ENCODE results near the gene B4GALNT3. TPM values are rescaled to one million over a fixed set of nuclear protein-coding genes. Genes with fewer than 3 reads are reported as not detected.

B4GALNT3 gene
- total RNA-seq, 1 experiment from 2014 or later: 0.06 TPM

DNA sequence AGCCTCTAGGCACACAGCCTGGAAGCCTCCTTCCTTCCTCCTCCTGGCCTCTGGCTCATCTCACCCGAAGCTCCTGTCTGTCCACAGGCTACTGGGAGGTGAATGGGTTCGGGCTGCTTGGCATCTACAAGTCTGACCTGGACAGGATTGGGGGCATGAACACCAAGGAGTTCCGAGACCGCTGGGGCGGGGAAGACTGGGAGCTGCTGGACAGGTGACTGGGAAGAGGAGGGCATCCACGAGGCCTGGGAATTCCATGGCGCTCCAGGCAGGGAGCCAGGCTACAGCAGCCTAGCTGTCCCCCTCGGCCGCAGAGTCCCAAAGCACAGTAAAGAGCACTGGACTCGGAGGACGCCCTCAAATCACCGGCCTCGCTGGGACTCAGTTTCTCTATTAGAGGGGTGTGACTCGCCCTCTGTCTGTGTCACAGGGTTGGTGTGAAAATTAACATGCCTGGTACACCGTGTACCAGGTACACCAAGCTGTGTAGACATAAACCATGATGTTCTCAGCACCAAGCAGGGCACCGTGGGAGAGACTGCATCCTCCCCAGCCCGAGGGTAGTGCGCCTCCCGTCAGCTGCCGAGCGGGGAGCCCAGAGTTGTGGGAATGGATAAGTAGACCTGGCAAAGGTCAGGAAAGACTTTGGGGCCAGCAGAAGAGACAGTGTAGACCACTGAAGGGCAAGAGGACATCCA is 99.6 kb downstream of the B4GALNT3 start:
- DNase-seq (ENCODE audit: low read depth): no peak

DNA sequence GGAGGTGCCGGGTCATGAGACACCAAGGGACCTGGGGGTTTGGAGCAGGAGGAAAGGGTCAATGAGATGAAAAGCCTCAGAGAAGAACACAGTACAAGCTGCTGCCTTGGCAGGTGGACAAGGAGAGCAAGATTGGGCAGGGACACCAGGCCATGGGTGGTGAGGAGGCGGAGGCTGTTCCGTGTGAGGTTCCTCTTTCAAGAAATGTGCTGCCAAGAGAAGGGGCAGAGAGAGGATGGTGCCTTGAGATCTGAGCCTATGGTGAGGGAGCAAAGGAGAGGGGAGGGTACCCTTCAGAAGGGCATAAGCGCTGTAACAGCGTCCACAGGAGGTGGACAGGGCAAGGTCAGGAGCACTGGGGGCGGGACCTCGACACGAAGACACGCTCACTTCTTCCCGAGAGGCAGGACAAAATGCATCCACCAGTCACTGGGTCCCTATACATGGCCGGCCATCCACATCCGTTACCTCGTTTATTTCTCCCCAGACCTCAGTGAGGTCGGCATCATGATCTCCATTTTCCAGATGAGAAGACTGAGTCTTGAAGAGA is 100.2 kb downstream of the B4GALNT3 start:
- no peak for DNase-seq (ENCODE audit: low read depth)

DNA sequence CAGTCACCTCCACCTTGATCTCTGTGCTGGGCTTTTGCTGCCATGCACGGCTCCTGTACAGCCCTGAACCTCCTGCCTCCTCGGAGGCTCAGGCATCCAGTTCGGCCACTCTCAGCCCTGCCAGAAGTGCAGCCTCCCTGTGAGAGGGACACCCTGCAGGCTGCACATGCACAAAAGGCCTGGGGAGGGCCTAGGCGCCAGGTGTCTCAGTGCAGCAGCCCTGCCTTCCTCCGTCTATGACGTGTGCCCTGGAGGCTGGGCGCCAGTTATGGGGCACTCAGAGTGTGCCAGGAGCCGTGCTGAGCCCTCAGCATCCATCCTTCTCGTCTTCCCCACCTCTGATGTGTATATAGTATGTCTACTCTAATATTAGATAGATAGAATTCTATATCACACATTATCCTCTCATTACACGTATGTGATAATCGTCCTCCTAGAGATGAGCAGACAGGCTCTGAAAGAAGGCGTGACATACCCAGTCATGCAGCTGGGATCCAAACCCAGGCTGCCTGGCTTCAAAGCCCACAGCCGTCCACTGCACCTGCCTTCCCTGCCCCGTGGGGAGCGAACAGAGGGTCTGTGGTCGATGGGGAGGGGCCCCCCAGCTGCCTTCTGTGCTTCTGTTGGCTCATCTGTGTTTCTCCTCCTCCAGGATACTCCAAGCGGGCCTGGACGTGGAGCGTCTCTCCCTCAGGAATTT is 101.1 kb downstream of the B4GALNT3 start:
- no peak for DNase-seq (ENCODE audit: low read depth)

DNA sequence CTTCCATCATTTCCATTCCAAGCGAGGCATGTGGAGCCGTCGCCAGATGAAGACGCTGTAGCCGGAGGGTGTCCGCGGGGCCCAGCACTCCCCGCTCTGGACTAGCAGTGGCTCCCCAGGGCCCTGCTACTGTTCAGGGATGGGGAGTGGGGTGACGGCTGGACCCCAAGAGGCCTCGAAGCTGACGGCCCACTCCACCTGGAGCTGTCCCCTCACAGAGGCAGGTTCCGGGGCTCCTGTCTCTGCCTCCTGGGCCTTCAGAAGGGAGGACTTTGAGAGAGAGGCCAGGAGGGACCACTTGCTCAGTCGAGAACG is 101.6 kb downstream of the B4GALNT3 start:
- no peak for DNase-seq (ENCODE audit: low read depth)

DNA sequence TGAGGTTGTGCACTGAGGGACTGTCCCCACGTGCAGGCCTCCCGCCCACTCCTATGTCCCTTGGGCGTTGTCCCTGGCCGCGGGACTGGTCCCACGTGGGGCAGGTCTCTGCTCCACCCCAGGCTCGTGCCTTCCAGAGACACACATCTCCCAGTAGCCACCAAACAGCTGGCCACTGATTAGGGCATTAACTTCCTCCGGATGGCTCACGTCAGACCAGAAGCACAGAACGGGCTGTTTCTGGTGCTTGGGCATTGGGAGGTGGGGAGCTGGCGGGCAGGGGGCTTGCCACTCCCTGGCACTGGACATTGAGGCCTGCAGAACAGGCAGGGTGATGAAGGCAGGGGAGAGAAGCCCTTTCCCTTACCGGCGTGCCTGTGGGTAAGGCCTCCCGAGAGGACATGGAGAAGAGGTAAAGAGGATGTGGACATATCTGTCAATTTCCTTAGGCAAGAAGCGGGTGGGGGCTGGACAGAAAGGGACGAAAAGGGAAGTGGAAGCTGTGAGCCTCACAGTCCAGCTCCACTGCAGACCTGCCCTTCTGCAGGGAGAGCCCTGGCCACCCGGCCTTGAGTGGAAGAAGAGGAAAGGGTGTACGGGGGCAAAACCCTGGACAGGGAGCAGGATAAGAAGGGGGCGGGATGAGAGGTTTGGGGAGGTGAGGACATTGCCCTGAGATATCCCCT is 102.3 kb downstream of the B4GALNT3 start:
- DNase-seq (ENCODE audit: low read depth): no peak

DNA sequence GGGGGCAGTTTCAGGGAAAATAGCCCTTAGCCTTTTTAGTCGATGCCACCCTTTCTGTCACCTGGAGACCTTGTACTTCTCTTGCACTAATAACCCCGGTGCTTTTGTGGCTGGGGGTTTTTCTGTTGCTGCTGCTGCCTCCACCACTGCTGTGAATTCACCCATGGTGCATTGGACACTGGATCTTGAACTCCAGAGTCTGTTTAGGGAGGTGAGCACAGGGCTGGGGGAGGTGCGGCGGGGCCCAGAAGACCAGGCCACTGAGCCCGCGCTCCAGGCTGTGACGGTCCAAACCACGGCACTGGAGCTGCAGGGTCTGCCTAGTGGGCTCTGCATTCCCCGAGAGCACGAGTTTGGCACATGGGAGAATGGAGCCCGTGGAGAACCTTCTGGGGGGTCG is 102.9 kb downstream of the B4GALNT3 start:
- no peak for DNase-seq (ENCODE audit: low read depth)

DNA sequence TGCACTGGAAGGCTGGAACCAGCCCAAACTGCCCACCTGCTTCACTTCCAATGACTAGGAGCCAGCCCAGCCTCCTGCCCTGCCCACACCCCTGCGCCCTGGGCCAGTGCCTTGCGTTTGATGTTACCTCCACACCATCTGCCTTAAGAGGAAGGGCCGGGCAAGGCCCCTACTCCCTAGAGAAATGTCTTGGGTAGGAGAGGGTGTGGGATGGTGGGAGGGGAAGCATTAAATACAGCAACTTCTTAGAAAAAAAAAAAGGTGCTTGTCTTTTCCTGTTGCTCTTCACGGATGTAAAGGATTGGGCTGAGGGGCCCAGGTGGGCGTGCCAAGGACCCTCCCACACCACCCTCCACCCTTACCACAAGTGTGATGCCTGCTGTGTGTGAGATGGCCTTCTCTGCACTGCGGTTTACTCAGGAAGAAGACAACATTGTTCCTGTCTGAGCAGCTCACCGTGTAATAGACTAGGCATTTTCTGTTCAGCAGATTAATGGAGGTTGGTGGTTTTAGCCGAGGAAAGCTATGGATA is 103.6 kb downstream of the B4GALNT3 start:
- DNase-seq (ENCODE audit: low read depth): no peak

DNA sequence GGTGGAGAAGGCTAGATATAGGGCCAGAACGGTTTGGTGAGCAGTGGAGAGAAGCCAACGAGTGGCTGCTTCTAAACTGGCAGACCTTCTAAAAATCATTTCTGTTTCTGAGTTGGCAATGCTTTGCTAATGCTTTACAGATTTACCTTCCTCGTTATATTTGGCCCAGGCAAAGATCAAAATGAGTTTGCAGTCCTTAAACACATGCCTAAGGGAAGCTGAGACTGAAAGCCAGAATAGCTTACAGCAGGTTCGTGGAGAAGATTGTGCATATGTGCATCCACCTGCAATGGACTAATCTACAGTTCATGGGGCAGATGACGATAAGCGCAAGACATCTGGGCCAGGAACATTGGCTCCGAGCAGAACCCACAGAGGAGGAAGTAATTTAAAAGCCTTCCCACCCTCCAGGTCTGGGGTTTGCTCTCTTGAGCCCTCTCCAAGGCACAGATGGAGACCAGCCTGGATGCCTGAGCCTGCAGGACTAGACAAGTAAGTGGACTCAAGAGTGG is 104.1 kb downstream of the B4GALNT3 start:
- DNase-seq (ENCODE audit: low read depth): no peak

DNA sequence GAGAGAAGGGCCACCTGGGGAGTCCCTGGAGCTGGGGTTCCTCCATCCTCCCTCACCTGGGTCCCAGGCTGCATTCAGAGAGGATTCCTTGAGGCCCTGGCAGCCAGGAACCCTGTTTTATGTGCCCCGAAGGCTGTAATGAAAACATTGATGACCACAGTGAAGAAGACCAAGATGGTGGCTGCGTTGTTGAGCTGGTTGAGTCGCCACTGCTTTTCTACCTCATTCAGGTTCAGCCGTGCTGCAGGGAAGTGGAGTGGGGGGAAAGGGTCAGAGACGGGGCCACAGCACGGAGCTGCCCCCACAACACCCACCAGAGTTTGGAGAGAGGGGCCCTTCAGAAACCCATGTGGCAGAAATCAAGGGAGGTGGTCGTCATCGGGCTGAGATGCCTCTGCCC is 105.4 kb downstream of the B4GALNT3 start:
- no peak for DNase-seq (ENCODE audit: low read depth)

DNA sequence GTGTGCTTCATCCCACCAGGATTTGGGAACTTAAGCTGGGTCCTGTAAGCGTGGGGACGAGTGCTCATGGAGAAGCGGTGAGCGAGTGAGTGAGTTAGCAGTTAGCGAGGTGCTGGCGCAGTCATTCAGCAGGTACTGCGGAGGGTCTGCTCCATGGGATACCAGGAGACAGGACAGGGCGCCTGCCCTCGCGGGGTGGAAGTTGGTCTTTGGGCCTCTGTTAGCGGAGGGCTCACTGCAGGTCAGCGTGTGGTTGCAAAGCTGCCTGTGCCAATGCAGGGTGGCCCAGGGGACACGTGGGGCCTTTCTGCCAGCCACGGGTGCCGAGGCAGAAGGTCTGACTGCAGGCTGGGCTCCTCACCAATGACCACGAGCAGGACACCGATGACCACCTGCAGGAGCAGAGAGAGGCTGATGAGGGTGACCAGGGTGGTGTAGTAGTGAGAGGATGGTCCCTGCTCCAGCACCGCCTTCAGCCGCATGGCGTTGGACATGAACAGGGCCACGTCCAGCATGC is 105.9 kb downstream of the B4GALNT3 start:
- no peak for DNase-seq (ENCODE audit: low read depth)

DNA sequence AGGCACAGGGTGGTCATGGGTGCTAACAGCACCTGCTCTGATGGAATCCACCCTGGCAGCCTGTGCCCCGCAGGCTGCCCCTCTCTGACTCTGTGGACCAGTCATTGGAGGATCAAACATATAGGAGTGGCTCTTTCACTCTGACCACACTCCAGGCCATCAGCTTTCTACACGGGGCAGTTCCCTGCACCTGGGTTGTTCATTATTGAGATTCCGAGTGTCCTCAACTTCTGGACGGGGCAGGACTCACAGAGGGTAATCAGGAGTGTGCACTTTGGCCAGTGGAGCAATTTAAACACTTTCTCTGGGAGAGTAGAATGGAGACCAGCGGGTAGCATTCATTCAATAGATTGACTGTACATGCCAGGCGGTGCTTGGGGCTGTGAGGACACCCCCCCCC is 108.7 kb downstream of the B4GALNT3 start:
- no peak for DNase-seq (ENCODE audit: low read depth)

DNA sequence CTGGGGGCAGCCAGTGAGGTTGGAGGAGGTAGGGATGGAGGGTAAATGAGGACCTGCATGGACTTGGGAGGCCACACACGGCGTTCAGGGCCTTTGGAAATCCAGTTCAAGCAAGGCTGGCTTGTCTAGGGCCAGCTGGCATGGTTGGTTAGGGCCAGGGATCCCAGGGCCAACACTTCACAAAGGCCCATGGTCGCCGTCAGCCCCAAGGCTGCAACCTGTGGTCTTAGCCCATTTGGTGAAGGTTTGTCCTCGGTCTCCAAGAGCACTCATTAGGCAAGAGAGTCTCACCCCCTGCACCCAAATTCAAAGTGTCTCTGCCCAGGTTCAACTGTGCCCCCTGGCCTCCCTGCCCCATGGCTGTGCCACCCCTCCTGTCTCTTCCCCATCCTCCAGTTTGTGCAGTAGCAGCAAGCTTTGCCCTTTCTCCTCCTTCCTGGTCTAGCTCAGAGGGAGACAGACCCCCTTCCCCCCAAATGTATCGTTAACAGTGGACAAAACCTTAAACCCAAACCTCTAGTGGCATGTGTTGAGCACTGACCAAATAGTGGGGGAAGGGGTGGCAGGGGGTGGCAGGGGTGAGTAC is 109.4 kb downstream of the B4GALNT3 start:
- DNase-seq (ENCODE audit: low read depth): no peak

DNA sequence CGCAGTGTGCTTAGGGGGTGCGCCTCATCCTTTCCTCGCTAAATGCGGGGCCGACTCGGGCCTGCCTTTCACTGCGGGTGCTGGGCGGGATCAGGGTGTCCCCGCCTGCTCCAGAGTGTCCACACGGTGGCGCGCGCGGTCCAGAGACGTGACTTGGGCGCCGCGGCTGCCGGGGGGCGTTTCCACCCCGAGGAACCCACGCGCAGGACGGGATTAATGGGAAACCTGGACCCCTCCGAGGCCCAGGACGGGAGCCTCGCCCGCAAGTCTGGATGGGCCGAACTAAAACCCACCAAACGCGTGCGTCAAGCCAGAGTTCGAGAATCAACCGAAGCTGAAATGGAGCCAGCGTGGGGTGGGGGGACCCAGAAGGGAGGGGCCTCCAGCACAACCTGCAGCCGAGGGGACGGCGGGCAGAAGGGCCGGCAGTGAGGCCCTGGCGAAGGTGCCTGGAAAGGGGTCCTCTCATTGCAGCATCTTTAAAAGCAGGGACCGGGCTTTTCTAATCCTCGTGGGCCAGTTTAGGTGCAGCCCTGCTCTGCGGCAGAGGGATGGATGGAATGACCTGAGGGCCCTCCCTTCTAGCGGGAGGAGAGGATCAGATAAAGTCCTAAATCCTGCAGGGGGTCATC is 110.2 kb downstream of the B4GALNT3 start:
- DNase-seq (ENCODE audit: low read depth): peak; percentile 79

DNA sequence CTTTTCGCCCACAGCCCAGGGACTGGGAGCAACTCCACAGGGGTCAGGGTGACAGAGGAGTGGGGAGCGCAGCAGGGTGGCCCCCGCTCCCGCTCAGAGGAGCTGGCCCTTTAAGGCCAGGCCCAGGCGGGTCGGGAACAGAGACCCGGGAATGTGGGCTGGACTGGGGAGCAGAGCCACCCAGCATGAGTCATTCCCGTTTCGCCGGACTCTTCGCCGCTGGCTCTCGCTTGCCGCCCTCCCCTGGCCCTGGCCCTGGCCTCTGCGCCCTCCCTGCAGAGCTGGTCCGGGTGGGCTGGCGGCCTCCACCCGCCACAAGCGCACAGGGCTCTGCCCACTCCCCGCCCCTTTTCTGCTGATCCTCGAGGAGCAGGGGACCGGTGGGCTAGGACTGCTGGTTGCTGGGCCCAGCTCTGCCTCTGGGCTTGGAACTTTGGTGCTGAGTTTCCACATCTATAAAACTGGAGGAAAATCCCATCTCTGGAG is 110.7 kb downstream of the B4GALNT3 start:
- peak; percentile 88 for DNase-seq (ENCODE audit: low read depth)

DNA sequence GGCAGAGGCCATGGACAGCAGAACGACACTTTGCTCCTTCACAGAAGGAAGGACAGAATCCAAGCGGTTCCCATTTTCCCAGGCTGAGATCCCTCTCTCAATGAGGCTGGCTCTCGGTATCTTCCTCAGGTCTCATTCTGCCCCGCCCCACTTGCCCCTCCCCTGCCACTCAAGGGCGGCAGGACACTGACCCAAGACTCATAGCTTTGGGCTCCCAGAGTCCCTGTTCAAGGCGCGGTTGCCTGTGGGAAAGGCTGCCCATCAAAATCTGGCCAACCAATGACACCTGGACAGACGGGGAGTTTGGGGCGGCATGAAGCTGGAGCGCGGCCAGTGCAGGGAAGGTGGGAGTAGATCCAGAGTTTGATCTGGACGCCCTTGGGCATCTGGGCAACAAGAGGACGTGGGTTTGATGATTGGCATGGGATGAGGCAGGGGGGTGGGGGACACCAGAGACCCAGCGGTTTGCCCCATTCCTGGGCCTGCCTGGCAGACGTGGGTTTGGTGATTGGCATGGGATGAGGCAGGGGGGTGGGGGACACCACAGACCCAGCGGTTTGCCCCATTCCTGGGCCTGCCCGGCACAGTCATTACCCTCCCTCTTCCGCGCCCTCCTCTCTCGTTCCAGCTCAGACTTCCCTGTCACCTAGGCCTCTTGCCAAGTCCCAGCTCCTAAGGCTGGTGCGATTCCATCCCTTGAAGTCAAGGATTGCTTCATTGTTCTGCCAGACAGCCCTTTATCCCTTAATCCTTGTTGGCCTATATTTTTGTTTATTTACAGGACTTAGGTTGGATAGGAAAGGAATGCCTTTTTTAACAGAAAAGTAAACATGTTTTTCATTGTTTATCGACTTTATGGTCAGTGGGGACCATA is 111.4 kb downstream of the B4GALNT3 start:
- DNase-seq (ENCODE audit: low read depth): peak; percentile 93

DNA sequence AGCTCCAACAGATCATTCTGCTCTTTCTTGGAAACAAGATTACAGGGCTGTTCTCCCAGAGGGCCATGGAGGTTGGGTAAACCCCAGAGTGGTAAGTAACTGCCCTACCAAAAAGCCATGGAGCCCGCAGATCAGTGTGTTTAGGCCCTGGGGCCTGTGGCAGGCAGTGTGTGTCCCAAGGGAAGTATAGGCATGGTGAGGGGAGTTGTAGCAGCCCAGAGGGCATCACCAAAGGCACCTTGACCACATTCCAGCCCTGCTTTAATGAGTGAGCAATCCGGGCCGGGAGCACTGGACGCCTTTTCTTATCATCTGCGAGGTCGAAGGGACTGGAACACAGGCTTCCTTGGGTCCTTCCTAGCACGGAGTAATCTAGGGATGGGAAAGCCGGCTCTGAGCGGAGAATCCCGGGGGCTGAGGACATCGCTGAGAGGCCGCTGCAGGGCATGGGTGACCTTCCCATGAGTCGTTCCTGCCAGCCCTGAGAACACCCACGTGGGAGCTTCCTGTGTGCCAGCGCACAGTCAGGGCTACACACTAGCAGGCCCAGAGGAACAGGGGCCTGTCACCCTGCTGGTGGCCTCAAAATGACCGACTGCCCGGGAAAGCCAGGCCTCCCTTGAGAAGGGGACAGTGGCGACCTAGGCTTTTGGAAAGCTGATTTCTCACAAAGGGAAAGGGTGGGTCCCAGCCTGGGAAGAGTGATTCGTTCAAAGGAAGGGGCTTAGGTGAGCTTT is 112.2 kb downstream of the B4GALNT3 start:
- peak; percentile 27 for DNase-seq (ENCODE audit: low read depth)

DNA sequence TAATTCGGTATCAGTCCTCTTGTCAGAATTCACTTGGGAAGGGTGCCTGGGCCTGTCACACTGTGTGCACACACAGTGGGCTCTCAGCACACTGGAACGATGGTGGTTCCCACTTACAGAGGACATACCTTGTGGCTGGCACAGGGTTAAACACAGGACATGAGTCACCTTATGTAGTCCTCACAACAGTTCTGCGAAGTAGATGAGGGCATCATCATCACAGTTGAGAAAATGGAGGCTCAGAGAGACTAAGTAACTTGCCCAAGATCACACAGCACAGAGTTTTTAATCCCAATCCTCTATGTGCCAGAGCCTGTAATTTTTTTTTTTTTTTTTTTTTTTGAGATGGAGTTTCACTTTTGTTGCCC is 112.8 kb downstream of the B4GALNT3 start:
- peak; percentile 63 for DNase-seq (ENCODE audit: low read depth)

DNA sequence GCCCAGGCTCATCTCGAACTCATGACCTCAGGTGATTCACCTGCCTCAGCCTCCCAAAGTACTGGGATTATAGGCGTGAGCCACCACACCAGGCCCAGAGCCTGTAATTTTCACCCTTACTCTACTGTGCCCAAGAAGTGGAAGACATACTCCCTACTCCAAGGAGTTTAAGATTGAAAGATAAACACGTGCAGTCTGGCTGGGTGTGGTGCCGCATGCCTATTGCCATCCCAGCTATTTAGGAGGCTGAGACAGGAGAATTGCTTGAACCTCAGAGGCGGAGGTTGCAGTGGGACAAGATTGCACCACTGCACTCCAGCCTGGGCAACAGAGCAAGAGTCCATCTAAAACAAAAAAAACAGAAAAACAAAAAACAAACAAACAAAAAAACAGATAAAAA is 113.5 kb downstream of the B4GALNT3 start:
- DNase-seq (ENCODE audit: low read depth): no peak

DNA sequence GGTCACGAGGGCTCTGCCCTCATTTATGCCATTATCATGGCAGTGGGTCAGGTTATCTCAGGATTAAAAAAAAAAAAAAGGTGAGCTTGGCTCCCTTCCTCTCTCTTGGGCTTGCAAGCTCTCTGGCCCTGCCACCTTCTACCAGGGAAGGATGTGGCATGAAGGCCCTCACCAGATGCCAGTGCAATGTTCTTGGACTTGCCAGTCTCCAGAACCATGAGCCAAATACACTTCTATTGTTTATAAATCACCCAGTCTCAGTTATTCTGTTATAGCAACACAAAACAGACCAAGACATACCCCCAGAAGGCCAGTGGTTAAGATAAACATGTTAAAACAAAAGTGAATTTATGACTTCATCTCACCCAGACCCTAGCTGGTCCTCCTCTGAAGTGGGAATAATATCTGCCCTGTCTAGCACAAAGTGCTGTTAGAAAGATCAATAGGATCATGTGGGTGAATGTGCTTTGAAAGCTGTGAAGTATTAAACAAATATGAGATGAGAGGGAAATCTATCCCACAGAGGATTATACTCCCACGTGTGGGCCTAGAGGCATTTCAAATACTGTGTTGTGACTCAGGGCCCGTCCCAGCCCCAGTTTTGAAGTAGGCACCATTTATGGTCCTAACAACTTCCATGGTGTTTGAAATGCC is 114.9 kb downstream of the B4GALNT3 start:
- peak; percentile 61 for DNase-seq (ENCODE audit: low read depth)

Data from LHCN-M2 (cell line).